Vagina (tissue), 2 donors: ENCODE measurements around the gene DNAH1.

Experiments
- POLR2A ChIP-seq, 2 donors: fragments of 450-650 bp; IDR thresholded peaks; one replicate each; pipeline ENCODE4 v1.6.1; 2017; ENCODE audit warnings: antibody characterized with exemption in 2 of 2, mild to moderate bottlenecking in 2 of 2, moderate library complexity in 2 of 2
- TF ChIP-seq, protein P1 (sequence below), 3 experiments: fragments of 450-650 bp in 2 of 3; fragments of 200-600 bp in 1 of 3; sonication (generic) in 1 of 3; IDR thresholded peaks; one replicate each; pipeline ENCODE4 v1.5.1; 2017 to 2019; ENCODE audit warnings: antibody characterized with exemption in 3 of 3, mild to moderate bottlenecking in 2 of 3, moderate library complexity in 2 of 3

DNA sequence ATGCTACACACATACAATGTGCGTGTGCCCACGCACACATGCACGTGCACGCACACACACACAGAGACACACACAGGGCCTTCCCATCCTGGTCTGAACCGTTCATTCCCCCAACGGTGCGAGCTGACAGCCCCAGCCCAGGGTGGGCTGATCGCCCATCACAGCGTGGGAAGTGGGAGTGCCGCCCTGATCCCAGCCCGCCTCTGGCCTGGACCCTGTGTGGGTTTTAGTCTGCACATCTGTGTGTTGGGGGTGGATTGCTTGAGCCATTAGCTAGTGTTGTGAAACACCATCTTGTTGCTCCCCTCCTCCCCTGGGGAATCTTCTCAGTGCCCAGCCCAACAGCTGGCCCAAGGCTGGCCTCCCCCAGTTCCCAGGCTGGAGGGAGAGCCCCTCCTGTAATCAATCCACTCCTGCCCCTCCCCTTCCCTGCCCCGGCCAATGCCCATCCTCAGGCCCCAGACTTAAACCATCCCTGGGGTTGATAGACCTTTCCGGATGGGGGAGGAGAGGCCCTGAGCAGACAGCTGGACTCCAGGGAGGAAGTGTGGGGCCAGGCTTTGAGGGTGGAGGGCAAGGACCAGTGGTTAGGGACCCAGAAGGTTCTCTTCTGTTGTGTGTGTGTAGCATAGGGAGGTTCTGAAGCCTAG is 120.5 kb downstream of the DNAH1 start:
- TF ChIP-seq, protein P1, sequence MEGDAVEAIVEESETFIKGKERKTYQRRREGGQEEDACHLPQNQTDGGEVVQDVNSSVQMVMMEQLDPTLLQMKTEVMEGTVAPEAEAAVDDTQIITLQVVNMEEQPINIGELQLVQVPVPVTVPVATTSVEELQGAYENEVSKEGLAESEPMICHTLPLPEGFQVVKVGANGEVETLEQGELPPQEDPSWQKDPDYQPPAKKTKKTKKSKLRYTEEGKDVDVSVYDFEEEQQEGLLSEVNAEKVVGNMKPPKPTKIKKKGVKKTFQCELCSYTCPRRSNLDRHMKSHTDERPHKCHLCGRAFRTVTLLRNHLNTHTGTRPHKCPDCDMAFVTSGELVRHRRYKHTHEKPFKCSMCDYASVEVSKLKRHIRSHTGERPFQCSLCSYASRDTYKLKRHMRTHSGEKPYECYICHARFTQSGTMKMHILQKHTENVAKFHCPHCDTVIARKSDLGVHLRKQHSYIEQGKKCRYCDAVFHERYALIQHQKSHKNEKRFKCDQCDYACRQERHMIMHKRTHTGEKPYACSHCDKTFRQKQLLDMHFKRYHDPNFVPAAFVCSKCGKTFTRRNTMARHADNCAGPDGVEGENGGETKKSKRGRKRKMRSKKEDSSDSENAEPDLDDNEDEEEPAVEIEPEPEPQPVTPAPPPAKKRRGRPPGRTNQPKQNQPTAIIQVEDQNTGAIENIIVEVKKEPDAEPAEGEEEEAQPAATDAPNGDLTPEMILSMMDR (IDR thresholded peaks at IDR 0.05), result no peak
- TF ChIP-seq POLR2A (IDR thresholded peaks at IDR 0.05), result no peak
